Heart right ventricle (tissue), 16 donors: ENCODE results near the gene TMEM161A. TPM values are rescaled to one million over a fixed set of nuclear protein-coding genes. Genes with fewer than 3 reads are reported as not detected.

Experiments
- ATAC-seq, 8 donors: fragments of 200-7000 bp; cut with Tn5 transposase; one replicate each; pipeline ENCODE4 v1.9.1; 2020; ENCODE audit warnings: mild to moderate bottlenecking in 8 of 8, moderate library complexity in 8 of 8, moderate number of reproducible peaks in 1 of 8
- DNase-seq, 2 donors: peaks; one replicate each; pipeline ENCODE4 v3.0.0-alpha.2; 2020
- H3K27ac ChIP-seq, 10 donors: fragments of 200-600 bp; sonication (generic) in 2 of 10; one replicate each; pipeline versions ENCODE4 v1.5.0 to v1.8.0; 2020 to 2022; ENCODE audit warnings: mild to moderate bottlenecking in 3 of 10
- H3K27me3 ChIP-seq, 7 donors: fragments of 200-600 bp; one replicate each; pipeline ENCODE4 v1.8.0; 2021 to 2022; ENCODE audit warnings: mild to moderate bottlenecking in 2 of 7
- H3K36me3 ChIP-seq, 9 donors: fragments of 200-600 bp; sonication (generic) in 1 of 9; one replicate each; pipeline versions ENCODE4 v1.5.0 to v1.8.0; 2020 to 2022; ENCODE audit warnings: mild to moderate bottlenecking in 2 of 9
- H3K4me1 ChIP-seq, 9 donors: fragments of 200-600 bp; sonication (generic) in 1 of 9; one replicate each; pipeline versions ENCODE4 v1.5.0 to v1.8.0; 2020 to 2022; ENCODE audit warnings: mild to moderate bottlenecking in 4 of 9
- H3K4me3 ChIP-seq, 10 donors: fragments of 200-600 bp; sonication (generic) in 2 of 10; one replicate each; pipeline versions ENCODE4 v1.5.0 to v1.8.0; 2020 to 2022; ENCODE audit warnings: mild to moderate bottlenecking in 7 of 10, moderate library complexity in 2 of 10
- H3K9me3 ChIP-seq, 11 donors: fragments of 200-600 bp in 10 of 11; sonication (generic) in 2 of 11; one replicate each; pipeline versions ENCODE4 v1.5.0 to v1.8.0; 2013 to 2022; ENCODE audit warnings: mild to moderate bottlenecking in 2 of 11, control low read depth in 1 of 11, moderate library complexity in 1 of 11
- CTCF ChIP-seq, 9 donors: fragments of 200-600 bp; sonication (generic) in 2 of 9; IDR thresholded peaks; one replicate each; pipeline versions ENCODE4 v1.5.0 to v1.8.0; 2021 to 2022; ENCODE audit warnings: antibody characterized with exemption in 9 of 9, mild to moderate bottlenecking in 5 of 9, moderate library complexity in 1 of 9
- WGBS, 2 donors: extraction: QIAGEN DNeasy Blood & Tissue Kit; methylation state at CpG; one replicate each; pipeline ENCODE4 v1.1.7; 2013; ENCODE audit warnings: inconsistent platforms in 1 of 2; 5-methylcytosine and 5-hydroxymethylcytosine counted together
- intact Hi-C, 10 donors: fragments of 100-400 bp; cut with DNase I; formaldehyde crosslinking; loops; one replicate each; pipeline versions ENCODE4 v1.11.1 to v1.14.2; 2022
- polyA plus RNA-seq, 2 donors: library from polyadenylated mRNA; stranded (reverse); fragments of 200-250 nt; gene quantifications; one replicate each; pipeline ENCODE4 v1.2.3, GENCODE V29; 2013
- total RNA-seq, 10 donors: library from RNA; stranded (reverse); fragmentation: NEBNext Ultra II Directional in 3 of 10; extraction: Animal tissue kit (Norgen Biotek cat#: 25700) in 3 of 10; gene quantifications; one replicate each; pipeline versions ENCODE4 v1.2.1 to v1.2.4, GENCODE V29; 2021 to 2023
- donor health status: Arrhythmogenic right ventricular cardiomyopathy.
- donor health status: ischemic (EF 13 %, LVEDD 7.1; RV severe dilation, severe dysfunction).
- donor health status: healthy with polysubstance abuse.
- donor health status: DM: no; HTN: yes; CAD: no.
- donor health status: DM: no; HTN: no; CAD: no.
- donor health status: ischemic (EF 25% LVEDD 6.9; RV normal size, moderate dysfunction).
- donor health status: ischemic (EF 25% LVEDD 5.7; RV mildly dilated, moderate dysfunction).
- donor health status: healthy.
- donor health status: DM: yes; HTN: yes; CAD: no.
- donor health status: Ischemic cardiomyopathy.
- donor health status: ischemic (EF 35%, LVEDD 5.7; RV mildly dilated, moderate dysfunction).
- donor health status: nonischemic (EF 11% LVEDD 7.7; RV severe dilation, severe dysfunction).
- donor health status: DM: yes; HTN: yes; CAD: no.
- donor health status: PGD.
- donor health status: ischemic (EF 29% LVEDD 5.4; RV normal size, mild dysfunction).
- donor health status: nonischemic (EF 23%, LVEDD 6.1; RV moderate dilation, normal function).

Gene TMEM161A
- total and polyA plus RNA-seq, 12 donors, result 11.4 to 27.9 (median 22.1) TPM

GRCh38 chr19:19171821-19172532 is 33.7 kb upstream of the TMEM161A start:
- 65 to 71% methylated on average over 7 to 8 of the region's 8 CpGs for WGBS, 2 donors
- Histone ChIP-seq H3K27me3 (no peaks in the 10 kb centered on the region), H3K4me1 (peaks cover 0 to 31% (median 10%) of the 10 kb centered on the region in 9 donors), H3K4me3 (no peak overlapping the region), H3K36me3 (peaks cover 0 to 18% (median 0%) of the 10 kb centered on the region in 9 donors), H3K27ac (no peak overlapping the region), H3K9me3 (no peaks in the 10 kb centered on the region)
- ATAC-seq (peak in 1 of 8 donors; percentile 23), DNase-seq (no peak)
- TF ChIP-seq CTCF (IDR thresholded peaks at IDR 0.05), result no peak
- intact Hi-C loops, result no loop called here

GRCh38 chr19:19170873-19171672 is 32.8 kb upstream of the TMEM161A start:
- H3K4me1 ChIP-seq, result peaks cover 0 to 31% (median 10%) of the 10 kb centered on the region in 9 donors
- TF ChIP-seq CTCF (IDR thresholded peaks at IDR 0.05), result no peak
- intact Hi-C loops, result no loop called here
- H3K27me3 ChIP-seq, result no peaks in the 10 kb centered on the region
- H3K9me3 ChIP-seq, result no peaks in the 10 kb centered on the region
- peaks cover 0 to 9% (median 0%) of the 10 kb centered on the region in 9 donors for H3K36me3 ChIP-seq
- H3K4me3 ChIP-seq, result peak overlapping the region in 2 of 10 donors; percentile 45 to 48
- no peak for DNase-seq
- 77 to 82% methylated on average over 6 of the region's 6 CpGs for WGBS, 2 donors
- peak overlapping the region in 2 of 10 donors; percentile 10 to 40 for H3K27ac ChIP-seq
- peak in 2 of 8 donors; percentile 12 to 19 for ATAC-seq

- intact Hi-C loops, result no loop called here
- Histone ChIP-seq H3K36me3 (peaks cover 0 to under 1% (median 0%) of the 10 kb centered on the region in 9 donors), H3K27ac (peak within 1 kb of the TSS in 2 of 10 donors; percentile 10 to 40), H3K27me3 (no peaks in the 10 kb centered on the region), H3K4me3 (peak within 1 kb of the TSS in 8 of 10 donors; percentile 11 to 48 (median 38)), H3K9me3 (no peaks in the 10 kb centered on the region), H3K4me1 (peaks cover 0 to 31% (median 10%) of the 10 kb centered on the region in 9 donors)
- WGBS, 2 donors, result 8 to 13% methylated on average over 55 to 56 of the region's 56 CpGs
- DNase-seq (peak; percentile 80 to 81), ATAC-seq (peak; percentile 88 to 95 (median 91))
- TF ChIP-seq CTCF (IDR thresholded peaks at IDR 0.05), result no peak
These were observed 32.0 kb upstream of the TMEM161A start, which contains the start of gene MEF2B for GRCh38 chr19:19170053-19170872. Gene MEF2B, minus strand, starts transcription at chr19:19170263. Its CDS starts 19,528 bp downstream, at chr19:19150735.
